Measurements from ENCODE around the gene TNFAIP2. TPM values are rescaled to one million over a fixed set of nuclear protein-coding genes. Genes with fewer than 3 reads are reported as not detected.
A peak's percentile ranks its signal among the peaks of the same experiment; 100 is the strongest.

The TNFAIP2 gene
- total and polyA plus RNA-seq, 4 donors, result 8.9 to 32.0 (median 22.4) TPM

- Histone ChIP-seq H3K9ac (ENCODE audit: low read depth in 1 of 2, low read length in 2 of 2) (no peak overlapping the region), H3K36me3 (ENCODE audit: control insufficient read depth in 4 of 4, insufficient read depth in 3 of 4, low read depth in 1 of 4, low read length in 3 of 4) (peaks cover 2 to 11% (median 6%) of the 10 kb centered on the region in 4 donors), H3K4me3 (ENCODE audit: low read depth in 1 of 3, low read length in 3 of 3) (no peak overlapping the region), H3K27me3 (ENCODE audit: control insufficient read depth in 4 of 4, insufficient read depth in 4 of 4, low read length in 3 of 4) (no peaks in the 10 kb centered on the region), H3K27ac (ENCODE audit: low read depth in 1 of 2, low read length in 2 of 2) (no peak overlapping the region), H3K9me3 (ENCODE audit: control insufficient read depth in 4 of 4, low read length in 3 of 4) (no peaks in the 10 kb centered on the region), H3K4me1 (ENCODE audit: control insufficient read depth in 4 of 4, insufficient read depth in 4 of 4, low read length in 3 of 4) (peaks cover 11 to 41% (median 25%) of the 10 kb centered on the region in 4 donors)
- no peak for DNase-seq (ENCODE audit: low spot score)
- WGBS, result 95% methylated on average over 9 of the region's 9 CpGs
- TF ChIP-seq FOXA1 (IDR thresholded peaks at IDR 0.05), result no peak
- no peak for TF ChIP-seq CTCF (IDR thresholded peaks at IDR 0.05; ENCODE audit: low read depth, low read length, missing input control)
- no peak for TF ChIP-seq REST (IDR thresholded peaks at IDR 0.05)
- no peak for TF ChIP-seq FOXA2 (IDR thresholded peaks at IDR 0.05)
- TF ChIP-seq EGR1 (IDR thresholded peaks at IDR 0.05; ENCODE audit: low read depth in 2 of 2), result no peak
- TF ChIP-seq GABPA (IDR thresholded peaks at IDR 0.05 in 1 of 2, conservative IDR thresholded peaks at IDR 0.05 in 1 of 2), result no peak
- TF ChIP-seq HNF4G (IDR thresholded peaks at IDR 0.05), result no peak
- no peak for TF ChIP-seq MAX (IDR thresholded peaks at IDR 0.05)
- TF ChIP-seq RAD21 (IDR thresholded peaks at IDR 0.05), result no peak
- TF ChIP-seq YY1 (IDR thresholded peaks at IDR 0.05), result no peak
Observed at GRCh38 chr14:103131580-103131979, 8.3 kb downstream of the TNFAIP2 start.

GRCh38 chr14:103132381-103133209 is 9.3 kb downstream of the TNFAIP2 start:
- DNase-seq (ENCODE audit: low spot score), result no peak
- H3K9ac ChIP-seq (ENCODE audit: low read depth in 1 of 2, low read length in 2 of 2), result no peak overlapping the region

More at GRCh38 chr14:103132381-103133209, 9.3 kb downstream of the TNFAIP2 start:
- peaks cover 5 to 34% (median 18%) of the 10 kb centered on the region in 4 donors for H3K4me1 ChIP-seq (ENCODE audit: control insufficient read depth in 4 of 4, insufficient read depth in 4 of 4, low read length in 3 of 4)
- no peaks in the 10 kb centered on the region for H3K9me3 ChIP-seq (ENCODE audit: control insufficient read depth in 4 of 4, low read length in 3 of 4)
- no peak overlapping the region for H3K4me3 ChIP-seq (ENCODE audit: low read depth in 1 of 3, low read length in 3 of 3)
- H3K27me3 ChIP-seq (ENCODE audit: control insufficient read depth in 4 of 4, insufficient read depth in 4 of 4, low read length in 3 of 4), result no peaks in the 10 kb centered on the region
- peak overlapping the region in 1 of 2 donors; percentile 32 for H3K27ac ChIP-seq (ENCODE audit: low read depth in 1 of 2, low read length in 2 of 2)
- H3K36me3 ChIP-seq (ENCODE audit: control insufficient read depth in 4 of 4, insufficient read depth in 3 of 4, low read depth in 1 of 4, low read length in 3 of 4), result peaks cover 2 to 11% (median 6%) of the 10 kb centered on the region in 4 donors
- WGBS, result 71% methylated on average over 39 of the region's 39 CpGs
- peak in 1 of 2 donors; percentile 69 for TF ChIP-seq RXRA (IDR thresholded peaks at IDR 0.05)
- TF ChIP-seq HNF4A (conservative IDR thresholded peaks at IDR 0.05), result peak in 1 of 2 donors; percentile 44
- peak; percentile 59 for TF ChIP-seq NR2F2 (IDR thresholded peaks at IDR 0.05)
- peak; percentile 16 for TF ChIP-seq SP1 (IDR thresholded peaks at IDR 0.05)
- TF ChIP-seq ZBTB33 (IDR thresholded peaks at IDR 0.05), result no peak
- TF ChIP-seq RAD21 (IDR thresholded peaks at IDR 0.05), result peak in 1 of 2 donors; percentile 7

Measured in liver (tissue), 9 donors.